Mucosa of descending colon (tissue), 3 donors: ENCODE results near the gene CPEB4. TPM values are rescaled to one million over a fixed set of nuclear protein-coding genes. Genes with fewer than 3 reads are reported as not detected.

Source experiments
- ATAC-seq: fragments of 200-7000 bp; cut with Tn5 transposase; one replicate; pipeline ENCODE4 v1.9.1; 2020; ENCODE audit warnings: mild to moderate bottlenecking, moderate library complexity
- DNase-seq, 3 donors: peaks; one replicate each; pipeline ENCODE4 v3.0.0-alpha.2; 2020
- H3K36me3 ChIP-seq: fragments of 200-600 bp; one replicate; pipeline ENCODE4 v1.8.0; 2021; ENCODE audit warnings: low read depth, mild to moderate bottlenecking
- H3K4me1 ChIP-seq: fragments of 200-600 bp; one replicate; pipeline ENCODE4 v1.8.0; 2021; ENCODE audit warnings: low read depth, mild to moderate bottlenecking
- H3K4me3 ChIP-seq: fragments of 200-600 bp; one replicate; pipeline ENCODE4 v1.8.0; 2021; ENCODE audit warnings: mild to moderate bottlenecking
- H3K9me3 ChIP-seq: fragments of 200-600 bp; one replicate; pipeline ENCODE4 v1.8.0; 2021; ENCODE audit warnings: mild to moderate bottlenecking
- intact Hi-C, 2 donors: fragments of 100-400 bp; cut with DNase I in 1 of 2; cut with micrococcal nuclease in 1 of 2; formaldehyde crosslinking; loops; one replicate each; pipeline versions ENCODE4 v1.11.0 to v1.11.1; 2022; cut with DNase I, micrococcal nuclease
- total RNA-seq, 3 donors: library from RNA; stranded (reverse); fragmentation: NEBNext Ultra II Directional in 2 of 3; extraction: Animal tissue kit (Norgen Biotek cat#: 25700) in 2 of 3; gene quantifications; one replicate each; pipeline versions ENCODE4 v1.2.1 to v1.2.4, GENCODE V29; 2021 to 2023
- TF ChIP-seq, protein P1 (sequence below): fragments of 200-600 bp; IDR thresholded peaks from one replicate; pipeline ENCODE4 v1.8.0; 2022; ENCODE audit warnings: antibody characterized with exemption, mild to moderate bottlenecking
- donor health status: DM: no; HTN: no; CAD: no; lungs with moderate emphysema.
- donor health status: DM: no; HTN: no; CAD: no.
- donor health status: DM: no; HTN: yes; CAD: no.

Gene CPEB4
- total RNA-seq, 3 donors from 2014 or later, result 31.8 to 51.3 (median 32.1) TPM

- intact Hi-C loops, result no loop called here
- no peak for DNase-seq
- H3K36me3 ChIP-seq, result no peaks in the 10 kb centered on the region
- TF ChIP-seq, protein P1, sequence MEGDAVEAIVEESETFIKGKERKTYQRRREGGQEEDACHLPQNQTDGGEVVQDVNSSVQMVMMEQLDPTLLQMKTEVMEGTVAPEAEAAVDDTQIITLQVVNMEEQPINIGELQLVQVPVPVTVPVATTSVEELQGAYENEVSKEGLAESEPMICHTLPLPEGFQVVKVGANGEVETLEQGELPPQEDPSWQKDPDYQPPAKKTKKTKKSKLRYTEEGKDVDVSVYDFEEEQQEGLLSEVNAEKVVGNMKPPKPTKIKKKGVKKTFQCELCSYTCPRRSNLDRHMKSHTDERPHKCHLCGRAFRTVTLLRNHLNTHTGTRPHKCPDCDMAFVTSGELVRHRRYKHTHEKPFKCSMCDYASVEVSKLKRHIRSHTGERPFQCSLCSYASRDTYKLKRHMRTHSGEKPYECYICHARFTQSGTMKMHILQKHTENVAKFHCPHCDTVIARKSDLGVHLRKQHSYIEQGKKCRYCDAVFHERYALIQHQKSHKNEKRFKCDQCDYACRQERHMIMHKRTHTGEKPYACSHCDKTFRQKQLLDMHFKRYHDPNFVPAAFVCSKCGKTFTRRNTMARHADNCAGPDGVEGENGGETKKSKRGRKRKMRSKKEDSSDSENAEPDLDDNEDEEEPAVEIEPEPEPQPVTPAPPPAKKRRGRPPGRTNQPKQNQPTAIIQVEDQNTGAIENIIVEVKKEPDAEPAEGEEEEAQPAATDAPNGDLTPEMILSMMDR, result no peak
- H3K4me1 ChIP-seq, result peaks cover 20% of the 10 kb centered on the region
- H3K4me3 ChIP-seq, result no peak overlapping the region
- ATAC-seq, result no peak
- no peaks in the 10 kb centered on the region for H3K9me3 ChIP-seq
Measured at GRCh38 chr5:173915310-173916014, 27.3 kb downstream of the CPEB4 start.

DNA sequence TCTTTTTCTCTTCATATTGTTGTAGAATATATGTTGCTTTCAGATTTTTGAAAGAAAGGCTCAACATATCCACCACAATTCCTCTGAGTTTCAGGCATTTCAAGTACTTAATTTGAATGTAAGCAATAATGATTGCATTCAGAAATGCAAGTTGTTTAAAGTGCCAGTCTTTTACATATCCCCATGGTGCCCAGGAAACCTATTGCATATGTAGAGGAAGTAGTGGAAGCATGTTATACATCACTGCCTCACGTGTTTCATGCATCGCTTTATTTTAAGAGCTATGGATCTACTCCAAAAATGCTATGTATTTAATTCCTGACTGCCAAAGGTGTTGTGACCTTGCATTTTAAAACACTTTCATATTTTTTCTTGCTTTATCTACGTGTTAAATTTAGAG is 28.1 kb downstream of the CPEB4 start:
- intact Hi-C loops, result no loop called here
- H3K4me3 ChIP-seq, result no peak overlapping the region
- H3K36me3 ChIP-seq, result no peaks in the 10 kb centered on the region
- H3K9me3 ChIP-seq, result no peaks in the 10 kb centered on the region
- peaks cover 26% of the 10 kb centered on the region for H3K4me1 ChIP-seq
- TF ChIP-seq, protein P1, result no peak
- DNase-seq (no peak), ATAC-seq (no peak)

DNA sequence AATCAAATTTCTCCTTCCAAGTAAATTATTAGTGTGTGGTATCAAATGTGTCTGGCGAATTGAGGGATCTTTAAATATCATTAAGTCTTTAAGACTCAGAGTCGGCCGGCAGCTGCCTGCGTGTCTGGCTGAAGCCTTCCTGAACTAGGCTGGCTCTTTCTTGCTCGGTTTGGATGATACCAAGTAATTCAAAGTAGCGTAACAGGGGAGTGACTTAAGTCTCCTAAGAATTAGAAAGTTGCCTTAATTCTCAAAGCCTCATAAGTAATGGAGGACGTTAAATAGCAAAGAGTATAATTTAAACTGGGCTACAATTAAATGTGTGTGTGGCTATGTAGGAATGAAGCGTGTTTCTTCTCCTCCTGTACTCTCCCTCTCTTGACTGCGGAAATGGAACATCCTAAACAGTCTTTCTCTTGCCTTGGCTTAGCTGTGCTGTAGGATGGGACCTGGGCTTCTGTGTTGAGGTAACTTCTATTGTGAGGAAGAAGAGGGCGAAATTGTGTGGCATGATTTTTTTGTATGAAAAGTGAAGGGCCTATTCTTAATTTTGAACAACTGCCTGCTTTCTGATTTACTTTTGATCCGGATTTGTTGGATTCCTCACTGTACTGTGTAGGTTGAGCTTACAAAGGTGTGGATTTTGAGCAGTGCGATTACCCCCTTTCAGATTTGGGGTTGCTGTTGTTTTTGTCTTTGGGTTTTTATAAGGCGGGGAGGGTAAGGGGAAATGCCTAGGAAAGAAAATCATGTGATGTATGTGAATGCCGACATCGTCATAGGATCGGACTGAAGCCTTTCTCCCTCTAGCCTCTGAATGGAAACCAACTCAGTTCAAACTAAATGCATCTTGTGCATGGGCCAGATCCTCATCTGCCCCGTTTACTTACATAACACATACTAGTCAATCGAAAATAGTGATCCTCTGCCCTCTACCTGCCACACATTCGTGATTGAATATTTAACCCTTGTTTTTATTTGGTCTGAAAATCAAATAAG is 29.9 kb downstream of the CPEB4 start:
- Histone ChIP-seq H3K4me3 (peak overlapping the region; percentile 2), H3K4me1 (peaks cover 26% of the 10 kb centered on the region), H3K36me3 (no peaks in the 10 kb centered on the region), H3K9me3 (no peaks in the 10 kb centered on the region)
- peak; percentile 91 for ATAC-seq
- intact Hi-C loops, result no loop called here
- TF ChIP-seq, protein P1, result no peak
- DNase-seq, result peak; percentile 70 to 83 (median 71)

DNA sequence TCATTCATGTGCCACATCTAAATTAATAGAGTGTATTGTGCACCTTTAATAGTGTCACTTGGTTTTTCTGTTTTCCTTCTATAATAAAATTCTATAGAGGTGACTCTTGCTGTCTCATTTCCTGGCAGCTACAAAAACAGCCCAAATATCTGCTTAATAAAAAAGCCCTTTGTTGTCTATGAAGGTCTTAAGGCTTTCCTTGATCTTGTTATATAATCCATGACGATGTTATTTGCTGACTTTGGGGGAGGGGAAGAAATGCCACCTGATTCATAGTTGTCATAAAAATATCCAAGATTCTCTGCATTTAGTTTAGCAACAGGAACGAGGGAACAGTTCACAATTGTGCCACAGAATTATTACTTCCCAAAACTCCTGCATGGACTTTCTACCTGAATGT is 31.3 kb downstream of the CPEB4 start:
- H3K36me3 ChIP-seq, result no peaks in the 10 kb centered on the region
- intact Hi-C loops, result no loop called here
- DNase-seq (peak in 1 of 3 donors; percentile 37), ATAC-seq (peak; percentile 33)
- H3K4me1 ChIP-seq, result peaks cover 32% of the 10 kb centered on the region
- no peaks in the 10 kb centered on the region for H3K9me3 ChIP-seq
- TF ChIP-seq, protein P1, result no peak
- H3K4me3 ChIP-seq, result no peak overlapping the region

- Histone ChIP-seq H3K36me3 (no peaks in the 10 kb centered on the region), H3K4me3 (no peak overlapping the region), H3K9me3 (no peaks in the 10 kb centered on the region), H3K4me1 (peaks cover 32% of the 10 kb centered on the region)
- ATAC-seq, result peak; percentile 10
- TF ChIP-seq, protein P1, result no peak
- no peak for DNase-seq
- intact Hi-C loops, result no loop called here
Measured at GRCh38 chr5:173920024-173920753, 32.0 kb downstream of the CPEB4 start.
